ENCODE results near the gene PRELP.

Gene PRELP

DNA sequence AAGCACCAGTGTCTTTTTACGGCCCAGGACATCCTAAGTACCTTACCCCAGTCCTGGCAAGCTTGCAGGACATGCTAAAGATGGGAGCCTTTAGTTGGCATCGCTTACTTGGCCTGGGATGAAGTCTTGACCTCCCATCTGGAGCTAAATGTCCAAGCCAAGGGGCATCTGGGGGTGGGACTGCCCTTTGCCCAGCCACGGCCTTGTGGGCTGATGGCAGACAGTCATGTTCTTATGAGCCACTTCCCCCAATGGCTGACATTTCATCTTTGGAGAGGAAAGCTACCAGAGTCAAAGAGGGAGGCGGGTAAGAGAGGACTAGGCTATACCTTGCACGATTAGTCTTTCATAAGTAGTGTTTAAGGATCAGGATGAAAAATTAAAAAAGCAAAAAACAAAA lies 50.5 kb downstream of the PRELP start:
- DNase-seq (ENCODE audit: extremely low read depth, insufficient read length), result no peak
- no peak overlapping the region for H3K4me3 ChIP-seq (replicated peaks; ENCODE audit: low read depth, low read length)
- TF ChIP-seq, protein P1, sequence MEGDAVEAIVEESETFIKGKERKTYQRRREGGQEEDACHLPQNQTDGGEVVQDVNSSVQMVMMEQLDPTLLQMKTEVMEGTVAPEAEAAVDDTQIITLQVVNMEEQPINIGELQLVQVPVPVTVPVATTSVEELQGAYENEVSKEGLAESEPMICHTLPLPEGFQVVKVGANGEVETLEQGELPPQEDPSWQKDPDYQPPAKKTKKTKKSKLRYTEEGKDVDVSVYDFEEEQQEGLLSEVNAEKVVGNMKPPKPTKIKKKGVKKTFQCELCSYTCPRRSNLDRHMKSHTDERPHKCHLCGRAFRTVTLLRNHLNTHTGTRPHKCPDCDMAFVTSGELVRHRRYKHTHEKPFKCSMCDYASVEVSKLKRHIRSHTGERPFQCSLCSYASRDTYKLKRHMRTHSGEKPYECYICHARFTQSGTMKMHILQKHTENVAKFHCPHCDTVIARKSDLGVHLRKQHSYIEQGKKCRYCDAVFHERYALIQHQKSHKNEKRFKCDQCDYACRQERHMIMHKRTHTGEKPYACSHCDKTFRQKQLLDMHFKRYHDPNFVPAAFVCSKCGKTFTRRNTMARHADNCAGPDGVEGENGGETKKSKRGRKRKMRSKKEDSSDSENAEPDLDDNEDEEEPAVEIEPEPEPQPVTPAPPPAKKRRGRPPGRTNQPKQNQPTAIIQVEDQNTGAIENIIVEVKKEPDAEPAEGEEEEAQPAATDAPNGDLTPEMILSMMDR (IDR thresholded peaks at IDR 0.05; ENCODE audit: insufficient read depth, low read length, poor library complexity, severe bottlenecking), result no peak
- H3K36me3 ChIP-seq (ENCODE audit: control insufficient read depth, insufficient read depth, low read length), result no peaks in the 10 kb centered on the region
- H3K27me3 ChIP-seq (replicated peaks; ENCODE audit: control insufficient read depth, insufficient read depth, low read length), result no peaks in the 10 kb centered on the region; the same call in 1 of the 2 replicates

DNA sequence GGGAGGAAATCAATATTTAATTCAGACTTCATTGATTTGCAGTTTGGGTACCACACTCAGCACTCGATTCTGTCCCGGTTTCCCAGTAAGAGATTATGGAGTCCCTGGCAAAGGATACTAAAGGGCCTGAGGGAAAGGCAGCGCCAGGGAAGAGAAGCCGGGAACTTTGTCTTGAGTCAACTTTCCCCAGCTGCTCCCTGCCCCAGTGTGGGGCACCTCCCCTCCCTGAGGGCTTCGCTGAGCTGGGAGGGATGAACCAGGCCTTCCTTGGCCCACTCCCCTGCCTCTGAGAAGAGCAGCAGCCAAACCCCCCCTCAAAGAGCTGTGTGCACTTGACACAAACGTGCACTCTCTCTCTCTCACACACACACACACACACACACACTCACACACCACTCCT lies 51.0 kb downstream of the PRELP start:
- H3K36me3 ChIP-seq (ENCODE audit: control insufficient read depth, insufficient read depth, low read length), result no peaks in the 10 kb centered on the region
- TF ChIP-seq, protein P1 (IDR thresholded peaks at IDR 0.05; ENCODE audit: insufficient read depth, low read length, poor library complexity, severe bottlenecking), result no peak
- H3K4me3 ChIP-seq (replicated peaks; ENCODE audit: low read depth, low read length), result no peak overlapping the region
- no peak for DNase-seq (ENCODE audit: extremely low read depth, insufficient read length)
- H3K27me3 ChIP-seq (replicated peaks; ENCODE audit: control insufficient read depth, insufficient read depth, low read length), result no peaks in the 10 kb centered on the region; the same call in 1 of the 2 replicates

DNA sequence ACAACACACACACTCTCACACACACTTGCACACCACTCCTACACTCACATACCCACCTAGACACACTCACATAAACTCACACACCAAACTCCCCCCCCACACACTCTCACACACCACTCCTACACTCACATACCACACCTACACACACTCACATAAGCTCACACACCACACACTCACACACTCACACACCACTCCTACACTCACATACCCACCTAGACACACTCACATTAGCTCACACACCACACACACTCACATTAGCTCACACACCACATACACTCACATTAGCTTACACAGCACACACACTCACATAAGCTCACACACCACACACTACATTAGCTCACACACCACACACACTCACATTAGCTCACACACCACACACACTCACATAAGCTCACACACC lies 51.4 kb downstream of the PRELP start:
- no peaks in the 10 kb centered on the region for H3K36me3 ChIP-seq (ENCODE audit: control insufficient read depth, insufficient read depth, low read length)
- no peak overlapping the region for H3K4me3 ChIP-seq (replicated peaks; ENCODE audit: low read depth, low read length)
- no peaks in the 10 kb centered on the region; the same call in 1 of the 2 replicates for H3K27me3 ChIP-seq (replicated peaks; ENCODE audit: control insufficient read depth, insufficient read depth, low read length)
- TF ChIP-seq, protein P1 (IDR thresholded peaks at IDR 0.05; ENCODE audit: insufficient read depth, low read length, poor library complexity, severe bottlenecking), result no peak
- no peak for DNase-seq (ENCODE audit: extremely low read depth, insufficient read length)

DNA sequence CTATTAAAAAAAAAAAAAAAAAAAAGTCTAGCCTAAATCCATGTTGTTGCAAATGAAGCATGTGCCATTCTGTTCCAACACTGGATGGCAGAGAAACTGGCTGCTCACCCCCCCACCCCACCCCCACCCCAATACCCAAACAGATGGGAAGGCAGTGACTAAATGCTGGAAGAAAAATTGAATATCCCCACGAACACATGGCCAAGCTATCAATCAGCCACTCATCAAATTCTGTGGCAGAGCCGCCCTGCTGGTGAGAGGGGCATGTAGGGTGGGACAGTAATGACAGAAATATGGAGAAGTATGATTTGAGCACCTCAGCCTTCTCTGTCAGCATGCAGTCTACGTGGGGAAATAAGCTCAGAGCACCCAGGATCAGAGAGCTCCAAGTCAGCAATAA lies 52.5 kb downstream of the PRELP start:
- no peak for DNase-seq (ENCODE audit: extremely low read depth, insufficient read length)
- TF ChIP-seq, protein P1 (IDR thresholded peaks at IDR 0.05; ENCODE audit: insufficient read depth, low read length, poor library complexity, severe bottlenecking), result no peak
- Histone ChIP-seq H3K4me3 (replicated peaks; ENCODE audit: low read depth, low read length) (no peak overlapping the region), H3K27me3 (replicated peaks; ENCODE audit: control insufficient read depth, insufficient read depth, low read length) (no peaks in the 10 kb centered on the region; the same call in 1 of the 2 replicates), H3K36me3 (ENCODE audit: control insufficient read depth, insufficient read depth, low read length) (no peaks in the 10 kb centered on the region)

DNA sequence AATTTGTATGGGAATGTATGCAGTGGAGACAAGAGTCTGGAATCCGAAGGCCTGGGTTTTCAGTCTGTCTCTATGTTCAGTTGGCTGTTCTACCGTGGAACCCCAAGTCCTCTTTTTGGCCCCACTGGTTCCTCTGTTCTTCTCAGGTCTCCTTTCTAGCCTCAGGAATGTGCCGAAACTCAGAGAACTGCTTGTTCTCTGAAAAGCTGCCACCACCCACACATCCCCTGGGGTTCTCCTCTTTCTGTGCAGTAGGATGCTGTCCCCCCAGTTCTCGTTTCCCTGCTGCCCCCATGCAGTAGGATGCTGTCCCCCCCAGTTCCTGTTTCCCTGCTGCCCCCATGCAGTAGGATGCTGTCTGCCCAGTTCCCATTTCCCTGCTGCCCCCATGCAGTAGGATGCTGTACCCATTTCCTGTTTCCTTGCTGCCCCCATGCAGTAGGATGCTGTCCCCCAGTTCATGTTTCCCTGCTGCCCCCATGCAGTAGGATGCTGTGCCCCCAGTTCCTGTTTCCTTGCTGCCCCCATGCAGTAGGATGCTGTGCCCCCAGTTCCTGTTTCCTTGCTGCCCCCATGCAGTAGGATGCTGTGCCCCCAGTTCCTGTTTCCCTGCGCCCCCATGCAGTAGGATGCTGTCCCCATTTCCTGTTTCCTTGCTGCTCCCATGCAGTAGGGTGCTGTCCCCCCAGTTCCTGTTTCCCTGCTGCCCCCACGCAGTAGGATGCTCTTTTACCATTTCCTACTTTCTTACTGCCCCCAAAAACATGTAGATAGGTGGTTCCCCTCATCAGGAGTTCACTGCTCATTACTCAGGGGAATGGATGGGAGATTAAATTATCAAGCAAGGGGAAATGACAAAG lies 53.6 kb downstream of the PRELP start:
- no peak for DNase-seq (ENCODE audit: extremely low read depth, insufficient read length)
- no peaks in the 10 kb centered on the region for H3K36me3 ChIP-seq (ENCODE audit: control insufficient read depth, insufficient read depth, low read length)
- TF ChIP-seq, protein P1 (IDR thresholded peaks at IDR 0.05; ENCODE audit: insufficient read depth, low read length, poor library complexity, severe bottlenecking), result no peak
- no peaks in the 10 kb centered on the region; the same call in 1 of the 2 replicates for H3K27me3 ChIP-seq (replicated peaks; ENCODE audit: control insufficient read depth, insufficient read depth, low read length)
- no peak overlapping the region for H3K4me3 ChIP-seq (replicated peaks; ENCODE audit: low read depth, low read length)
